A549 (cell line): ENCODE data around the gene HAUS8. TPM values are rescaled to one million over a fixed set of nuclear protein-coding genes. Genes with fewer than 3 reads are reported as not detected.

Experiments
- ATAC-seq, 2 experiments: fragments of 200-7000 bp in 1 of 2; fragments of >200 bp in 1 of 2; cut with Nextera tagmentation in 1 of 2; cut with Tn5 transposase in 1 of 2; 3 replicates each; pipeline versions ENCODE4 v1.8.0 to v1.9.1; 2018 to 2020; ENCODE audit warnings: mild to moderate bottlenecking in 1 of 2, moderate library complexity in 1 of 2
- CTCF ChIA-PET: fragments of 300-600 bp; sonication (Branson Sonifier 250); formaldehyde crosslinking; extraction: SDS; loops from one replicate; lab custom pipeline; 2021; ENCODE audit warnings: antibody characterized with exemption, inconsistent platforms; lab: Yijun Ruan, JAX
- POLR2A ChIA-PET: fragments of 350-600 bp; formaldehyde crosslinking; extraction: SDS; loops from one replicate; lab custom pipeline; 2021; ENCODE audit warnings: antibody characterized with exemption, inconsistent platforms; lab: Yijun Ruan, JAX
- DNase-seq, 2 experiments: peaks; one replicate each; pipeline versions ENCODE4 v3.0.0 to v3.0.0-alpha.2; 2011 to 2016; ENCODE audit warnings: low read depth in 1 of 2, low spot score in 1 of 2
- FAIRE-seq: peaks from 2 replicates; lab custom pipeline; 2011; peaks lifted over from hg19 to GRCh38; lab: Jason Lieb, UNC
- H3K27ac ChIP-seq, 2 experiments: fragments of >200 bp; sonication (Bioruptor Twin); formaldehyde crosslinking; 3 replicates each; pipeline ENCODE4 v1.5.1; 2016 to 2017
- H3K4me1 ChIP-seq: fragments of >200 bp; sonication (Bioruptor Twin); formaldehyde crosslinking; 3 replicates; pipeline ENCODE4 v1.6.1; 2016
- H3K4me2 ChIP-seq: fragments of >200 bp; sonication (Bioruptor Twin); formaldehyde crosslinking; 3 replicates; pipeline ENCODE4 v1.6.1; 2016
- H3K4me3 ChIP-seq: fragments of >200 bp; sonication (Bioruptor Twin); formaldehyde crosslinking; 3 replicates; pipeline ENCODE4 v1.5.1; 2016
- H3K9me3 ChIP-seq: fragments of >200 bp; sonication (Bioruptor Twin); formaldehyde crosslinking; 3 replicates; pipeline ENCODE4 v1.6.1; 2016
- ATOH8 ChIP-seq: fragments of 250-450 bp; sonication (Bioruptor Pico); IDR thresholded peaks from 2 replicates; pipeline ENCODE4 v1.5.0; 2020; ENCODE audit warnings: low read depth, mild to moderate bottlenecking, moderate library complexity
- BHLHE40 ChIP-seq: IDR thresholded peaks from 2 replicates; pipeline ENCODE4 v1.6.1; 2012; ENCODE audit warnings: low read depth, low read length, inconsistent platforms
- CBX2 ChIP-seq: fragments of 200-600 bp; sonication (generic); IDR thresholded peaks from 2 replicates; pipeline ENCODE4 v1.6.1; 2016; ENCODE audit warnings: low read depth, mild to moderate bottlenecking, borderline replicate concordance
- CHD2 ChIP-seq: fragments of 150-350 bp; IDR thresholded peaks from 2 replicates; pipeline ENCODE4 v1.6.1; 2014; ENCODE audit warnings: low read length; ENCODE audit not compliant: partially characterized antibody
- CHD4 ChIP-seq: fragments of 200-600 bp; sonication (generic); IDR thresholded peaks from 2 replicates; pipeline ENCODE4 v1.6.1; 2016; ENCODE audit warnings: antibody characterized with exemption, mild to moderate bottlenecking, borderline replicate concordance
- EHF ChIP-seq: fragments of 250-450 bp; sonication (Bioruptor Pico); IDR thresholded peaks from 2 replicates; pipeline ENCODE4 v1.5.0; 2020; ENCODE audit warnings: mild to moderate bottlenecking
- ESRRA ChIP-seq: fragments of 150-350 bp; IDR thresholded peaks from 2 replicates; pipeline ENCODE4 v1.6.1; 2014; ENCODE audit warnings: mild to moderate bottlenecking, low read length, borderline replicate concordance
- FOSL2 ChIP-seq, 2 experiments: fragments of 450-650 bp in 1 of 2; fragments of >200 bp in 1 of 2; sonication (Bioruptor Twin) in 1 of 2; formaldehyde crosslinking; IDR thresholded peaks; 2 replicates each; pipeline versions ENCODE4 v1.5.0 to v1.6.1; 2016 to 2020; ENCODE audit warnings: mild to moderate bottlenecking in 1 of 2, moderate library complexity in 1 of 2
- HEYL ChIP-seq: fragments of 250-450 bp; sonication (Bioruptor Pico); IDR thresholded peaks from 2 replicates; pipeline ENCODE4 v1.8.0; 2021; ENCODE audit warnings: mild to moderate bottlenecking, moderate library complexity
- HMGXB4 ChIP-seq: fragments of 250-450 bp; sonication (Bioruptor Pico); IDR thresholded peaks from 2 replicates; pipeline ENCODE4 v1.5.0; 2021; ENCODE audit warnings: mild to moderate bottlenecking, moderate library complexity, borderline replicate concordance
- HOXA7 ChIP-seq: fragments of 250-450 bp; sonication (Bioruptor Pico); IDR thresholded peaks from 2 replicates; pipeline ENCODE4 v1.5.0; 2020; ENCODE audit warnings: mild to moderate bottlenecking, moderate library complexity
- HOXB13 ChIP-seq: fragments of 250-450 bp; sonication (Bioruptor Pico); IDR thresholded peaks from 2 replicates; pipeline ENCODE4 v1.5.0; 2020; ENCODE audit warnings: low read depth, mild to moderate bottlenecking, moderate library complexity
- JUN ChIP-seq, 2 experiments: fragments of >200 bp; sonication (Bioruptor Twin); formaldehyde crosslinking; IDR thresholded peaks; 2 replicates in 1 of 2; 3 replicates in 1 of 2; pipeline ENCODE4 v1.6.1; 2016 to 2017
- MAFK ChIP-seq: fragments of 450-650 bp; IDR thresholded peaks from 2 replicates; pipeline ENCODE4 v1.6.1; 2014; ENCODE audit not compliant: partially characterized antibody
- MAZ ChIP-seq: fragments of 150-350 bp; IDR thresholded peaks from 2 replicates; pipeline ENCODE4 v1.6.1; 2014; ENCODE audit warnings: antibody characterized with exemption, low read depth, low read length, borderline replicate concordance
- NFE2L2 ChIP-seq: fragments of 150-350 bp; conservative IDR thresholded peaks from 2 replicates; pipeline ENCODE4 v1.6.1; 2014; ENCODE audit warnings: low read length
- NPAS2 ChIP-seq: fragments of 250-450 bp; sonication (Bioruptor Pico); IDR thresholded peaks from 2 replicates; pipeline ENCODE4 v1.8.0; 2022; ENCODE audit warnings: mild to moderate bottlenecking, moderate library complexity, borderline replicate concordance
- POLR2AphosphoS2 ChIP-seq: conservative IDR thresholded peaks from 2 replicates; pipeline ENCODE4 v1.6.1; 2012; ENCODE audit warnings: low read length, improper control_type of control experiment, inconsistent platforms
- RAD21 ChIP-seq, 2 experiments: fragments of >200 bp in 1 of 2; sonication (Bioruptor Twin) in 1 of 2; formaldehyde crosslinking in 1 of 2; IDR thresholded peaks in 1 of 2; conservative IDR thresholded peaks in 1 of 2; 2 replicates in 1 of 2; 3 replicates in 1 of 2; pipeline ENCODE4 v1.6.1; 2012 to 2018; ENCODE audit warnings: inconsistent platforms in 1 of 2
- REST ChIP-seq: fragments of 200-600 bp; sonication (generic); IDR thresholded peaks from 2 replicates; pipeline ENCODE4 v1.6.1; 2016; ENCODE audit warnings: antibody characterized with exemption, mild to moderate bottlenecking, moderate library complexity
- RNF2 ChIP-seq: fragments of 200-600 bp; sonication (generic); IDR thresholded peaks from 2 replicates; pipeline ENCODE4 v1.6.1; 2016; ENCODE audit warnings: low read depth, mild to moderate bottlenecking, antibody characterized with exemption, moderate library complexity, borderline replicate concordance
- SMC3 ChIP-seq: fragments of >200 bp; sonication (Bioruptor Twin); formaldehyde crosslinking; IDR thresholded peaks from 3 replicates; pipeline ENCODE4 v1.6.1; 2018; ENCODE audit warnings: inconsistent platforms
- WGBS: methylation state at CpG from one replicate; pipeline ENCODE4 v1.1.6; 2017; ENCODE audit errors: missing lambda C conversion rate; 5-methylcytosine and 5-hydroxymethylcytosine counted together
- polyA plus RNA-seq, 4 experiments: library from polyadenylated mRNA; depleted of rRNA in 3 of 4; stranded (reverse); fragments of >200 nt; fragmentation: RNase III in 1 of 4; extraction: RNeasy Plus Mini Kit Qiagen cat#74134 plus additional on column Dnase treatment in 1 of 4; gene quantifications; 2 replicates in 3 of 4; 3 replicates in 1 of 4; pipeline ENCODE4 v1.2.3, GENCODE V29; 2011 to 2017
- TF ChIP-seq, protein P1 (sequence below): fragments of 150-350 bp; IDR thresholded peaks from 2 replicates; pipeline ENCODE4 v1.6.1; 2014; ENCODE audit warnings: low read depth, mild to moderate bottlenecking, low read length

HAUS8 gene
- polyA plus RNA-seq, 2 of the 4 experiments (the other 2 are of a cell fraction) = 15.1 to 16.2 TPM

DNA sequence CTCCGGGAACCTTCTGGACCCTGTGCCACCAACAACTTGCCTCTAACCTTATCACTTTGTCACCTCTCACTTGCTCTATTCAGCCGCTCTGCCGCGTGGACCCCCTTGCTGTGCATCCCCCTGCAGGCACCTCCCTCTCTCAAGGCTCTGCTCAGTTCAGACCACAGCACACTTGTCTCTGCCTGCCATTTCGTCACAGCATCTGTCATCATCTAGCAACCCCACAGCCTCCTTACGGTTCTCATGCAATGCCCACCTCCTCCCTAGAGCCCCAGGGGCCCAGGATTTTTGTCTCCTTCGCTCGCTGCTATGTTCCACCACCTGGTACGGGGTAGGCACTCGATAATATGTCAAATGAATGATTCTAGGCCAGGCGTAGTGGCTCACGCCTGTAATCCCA, 4.8 kb downstream of the HAUS8 start:
- Histone ChIP-seq H3K9me3 (no peaks in the 10 kb centered on the region), H3K27ac (no peak overlapping the region), H3K4me2 (no peak overlapping the region), H3K4me3 (no peak overlapping the region), H3K4me1 (peaks cover 10% of the 10 kb centered on the region; the same call in 2 of the 3 replicates)
- ChIA-PET POLR2A (interaction anchor here (0.6 kb wide), 1 partner anchor 77 kb away, joined by 5 read pairs; no protein-coding TSS in a partner anchor), CTCF (interaction anchor here (4.1 kb wide), 1 partner anchor 211 kb away, joined by 37 read pairs; the partner anchor contains the start of gene ANKLE1)
- no peak for TF ChIP-seq CHD2
- TF ChIP-seq BHLHE40 = no peak
- TF ChIP-seq JUN (IDR thresholded peaks at IDR 0.05) = no peak
- TF ChIP-seq, protein P1, sequence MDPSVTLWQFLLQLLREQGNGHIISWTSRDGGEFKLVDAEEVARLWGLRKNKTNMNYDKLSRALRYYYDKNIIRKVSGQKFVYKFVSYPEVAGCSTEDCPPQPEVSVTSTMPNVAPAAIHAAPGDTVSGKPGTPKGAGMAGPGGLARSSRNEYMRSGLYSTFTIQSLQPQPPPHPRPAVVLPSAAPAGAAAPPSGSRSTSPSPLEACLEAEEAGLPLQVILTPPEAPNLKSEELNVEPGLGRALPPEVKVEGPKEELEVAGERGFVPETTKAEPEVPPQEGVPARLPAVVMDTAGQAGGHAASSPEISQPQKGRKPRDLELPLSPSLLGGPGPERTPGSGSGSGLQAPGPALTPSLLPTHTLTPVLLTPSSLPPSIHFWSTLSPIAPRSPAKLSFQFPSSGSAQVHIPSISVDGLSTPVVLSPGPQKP = no peak
- DNase-seq (no peak), FAIRE-seq (no peak), ATAC-seq (no peak)
- 93% methylated on average over 12 of the region's 12 CpGs for WGBS

DNA sequence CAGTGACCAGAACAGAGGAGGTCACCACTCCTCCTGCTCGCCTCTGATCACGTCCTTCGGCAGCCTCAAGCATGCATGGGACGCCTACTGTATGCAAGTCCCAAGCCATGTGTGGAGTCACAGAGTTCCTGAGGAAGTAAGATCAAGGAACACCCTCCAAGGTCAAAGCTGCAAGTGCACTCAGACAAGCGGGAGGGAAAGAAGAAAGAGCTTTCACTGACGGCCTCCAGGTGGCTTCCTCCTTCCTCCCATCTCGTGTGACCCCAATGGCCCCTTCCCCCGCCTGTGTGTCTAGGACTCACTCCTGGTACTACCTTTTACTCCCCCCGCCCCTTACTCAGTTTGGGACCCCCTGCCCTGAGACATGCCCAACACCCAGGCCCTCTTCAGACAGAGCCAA, 6.1 kb downstream of the HAUS8 start:
- TF ChIP-seq REST (no peak), EHF (no peak), ESRRA (no peak), FOSL2 (IDR thresholded peaks at IDR 0.05) (no peak), FOSL2 (CRISPR knock-in tag; IDR thresholded peaks at IDR 0.05) (no peak), HOXA7 (no peak), RAD21 (conservative IDR thresholded peaks at IDR 0.05 in 1 of 2, IDR thresholded peaks at IDR 0.05 in 1 of 2) (no peak), NFE2L2 (no peak), HMGXB4 (no peak), MAZ (no peak), HEYL (CRISPR knock-in tag) (no peak), CHD4 (no peak), NPAS2 (CRISPR knock-in tag) (no peak), CBX2 (no peak), POLR2AphosphoS2 (no peak), RNF2 (no peak), MAFK (no peak), ATOH8 (CRISPR knock-in tag) (no peak), HOXB13 (no peak), SMC3 (no peak), BHLHE40 (no peak)

More for the DNA sequence above, 6.1 kb downstream of the HAUS8 start:
- no peak for ATAC-seq
- 86% methylated on average over 7 of the region's 9 CpGs for WGBS
- ChIA-PET CTCF (interaction anchor here (1.0 to 4.1 kb wide), 4 partner anchors 8 to 213 kb away, joined by 3 to 37 read pairs (median 4); partner anchors contain the start of gene ANKLE1), POLR2A (no interaction called here)
- Histone ChIP-seq H3K4me3 (no peak overlapping the region), H3K9me3 (no peaks in the 10 kb centered on the region), H3K27ac (no peak overlapping the region), H3K4me2 (no peak overlapping the region), H3K4me1 (peaks cover 7% of the 10 kb centered on the region; the same call in 2 of the 3 replicates)
- DNase-seq = no peak
- FAIRE-seq = no peak
